ENCODE measurements around the gene LRP3.

- TF ChIP-seq CTCF (IDR thresholded peaks at IDR 0.05) (no peak), POLR2A (IDR thresholded peaks at IDR 0.05) (no peak)
Observed at GRCh38 chr19:33193865-33194362, at the start of gene LRP3.
